ENCODE results near the gene NT5M.

DNA sequence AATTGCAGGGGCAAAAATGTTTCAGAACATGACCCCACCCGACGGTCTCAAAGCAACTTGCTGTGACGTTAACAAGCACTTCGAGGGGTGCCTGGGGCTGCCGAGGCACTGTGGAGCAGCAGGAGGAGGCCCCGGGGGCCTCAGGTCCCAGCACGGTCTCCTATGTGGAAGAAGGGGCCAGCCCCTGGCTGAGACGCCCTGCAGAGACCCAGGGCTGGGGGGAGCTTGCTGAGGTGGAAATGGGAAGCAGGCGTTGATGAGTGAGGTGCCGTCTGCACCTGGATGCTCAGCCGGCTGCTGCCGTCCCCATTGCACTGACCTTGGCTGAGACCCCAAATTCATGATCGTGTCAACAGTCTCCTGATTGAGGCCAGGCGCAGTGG is 46.5 kb downstream of the NT5M start:
- TF ChIP-seq, protein P1, sequence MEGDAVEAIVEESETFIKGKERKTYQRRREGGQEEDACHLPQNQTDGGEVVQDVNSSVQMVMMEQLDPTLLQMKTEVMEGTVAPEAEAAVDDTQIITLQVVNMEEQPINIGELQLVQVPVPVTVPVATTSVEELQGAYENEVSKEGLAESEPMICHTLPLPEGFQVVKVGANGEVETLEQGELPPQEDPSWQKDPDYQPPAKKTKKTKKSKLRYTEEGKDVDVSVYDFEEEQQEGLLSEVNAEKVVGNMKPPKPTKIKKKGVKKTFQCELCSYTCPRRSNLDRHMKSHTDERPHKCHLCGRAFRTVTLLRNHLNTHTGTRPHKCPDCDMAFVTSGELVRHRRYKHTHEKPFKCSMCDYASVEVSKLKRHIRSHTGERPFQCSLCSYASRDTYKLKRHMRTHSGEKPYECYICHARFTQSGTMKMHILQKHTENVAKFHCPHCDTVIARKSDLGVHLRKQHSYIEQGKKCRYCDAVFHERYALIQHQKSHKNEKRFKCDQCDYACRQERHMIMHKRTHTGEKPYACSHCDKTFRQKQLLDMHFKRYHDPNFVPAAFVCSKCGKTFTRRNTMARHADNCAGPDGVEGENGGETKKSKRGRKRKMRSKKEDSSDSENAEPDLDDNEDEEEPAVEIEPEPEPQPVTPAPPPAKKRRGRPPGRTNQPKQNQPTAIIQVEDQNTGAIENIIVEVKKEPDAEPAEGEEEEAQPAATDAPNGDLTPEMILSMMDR (IDR thresholded peaks at IDR 0.05) = no peak
- no peak for TF ChIP-seq POLR2A (IDR thresholded peaks at IDR 0.05)
